ENCODE data around the gene FBXO42. TPM values are rescaled to one million over a fixed set of nuclear protein-coding genes. Genes with fewer than 3 reads are reported as not detected.
A peak's percentile ranks its signal among the peaks of the same experiment; 100 is the strongest.

The FBXO42 gene
- total and polyA plus RNA-seq, 10 donors = 8.6 to 30.2 (median 20.1) TPM

DNA sequence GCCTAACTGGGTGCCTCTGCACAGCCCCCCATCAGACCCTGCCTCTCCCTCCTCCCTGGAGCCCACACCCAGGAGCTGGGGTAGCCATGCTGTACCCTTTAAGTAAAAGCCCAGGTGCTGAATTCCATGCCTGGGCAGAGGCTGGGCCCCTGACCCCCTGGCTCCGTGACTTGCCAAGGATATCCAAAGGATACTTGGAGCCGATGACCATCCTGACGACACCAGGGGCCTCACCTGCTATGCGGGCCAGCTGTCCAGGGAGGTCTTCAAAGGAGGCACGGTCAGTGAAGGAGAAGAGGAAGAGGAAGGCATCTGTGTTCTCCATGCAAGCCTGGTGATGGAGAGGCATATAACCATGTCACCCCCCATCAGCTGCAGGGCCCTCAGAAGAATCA, 120.0 kb downstream of the FBXO42 start:
- Histone ChIP-seq H3K9me3 (peaks cover 0 to 1% (median 0%) of the 10 kb centered on the region in 8 donors), H3K27me3 (replicated peaks in 1 of 7) (peaks cover 0 to 18% (median 10%) of the 10 kb centered on the region in 7 donors), H3K4me3 (no peak overlapping the region), H3K4me1 (peaks cover 2 to 38% (median 22%) of the 10 kb centered on the region in 6 donors), H3K27ac (no peak overlapping the region), H3K36me3 (peaks cover 0 to 29% (median 4%) of the 10 kb centered on the region in 6 donors)
- 82 to 96% (median 94%) methylated on average over 5 of the region's 5 CpGs for WGBS, 5 donors
- peak; percentile 62 for DNase-seq
- TF ChIP-seq POLR2A (IDR thresholded peaks at IDR 0.05) = no peak
- TF ChIP-seq, protein P1, sequence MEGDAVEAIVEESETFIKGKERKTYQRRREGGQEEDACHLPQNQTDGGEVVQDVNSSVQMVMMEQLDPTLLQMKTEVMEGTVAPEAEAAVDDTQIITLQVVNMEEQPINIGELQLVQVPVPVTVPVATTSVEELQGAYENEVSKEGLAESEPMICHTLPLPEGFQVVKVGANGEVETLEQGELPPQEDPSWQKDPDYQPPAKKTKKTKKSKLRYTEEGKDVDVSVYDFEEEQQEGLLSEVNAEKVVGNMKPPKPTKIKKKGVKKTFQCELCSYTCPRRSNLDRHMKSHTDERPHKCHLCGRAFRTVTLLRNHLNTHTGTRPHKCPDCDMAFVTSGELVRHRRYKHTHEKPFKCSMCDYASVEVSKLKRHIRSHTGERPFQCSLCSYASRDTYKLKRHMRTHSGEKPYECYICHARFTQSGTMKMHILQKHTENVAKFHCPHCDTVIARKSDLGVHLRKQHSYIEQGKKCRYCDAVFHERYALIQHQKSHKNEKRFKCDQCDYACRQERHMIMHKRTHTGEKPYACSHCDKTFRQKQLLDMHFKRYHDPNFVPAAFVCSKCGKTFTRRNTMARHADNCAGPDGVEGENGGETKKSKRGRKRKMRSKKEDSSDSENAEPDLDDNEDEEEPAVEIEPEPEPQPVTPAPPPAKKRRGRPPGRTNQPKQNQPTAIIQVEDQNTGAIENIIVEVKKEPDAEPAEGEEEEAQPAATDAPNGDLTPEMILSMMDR (IDR thresholded peaks at IDR 0.05 in 8 of 11, conservative IDR thresholded peaks at IDR 0.05 in 3 of 11) = no peak
- no peak for TF ChIP-seq POLR2AphosphoS5 (IDR thresholded peaks at IDR 0.05)
- intact Hi-C loops (cut with DNase I; ENCODE audit: low total_unique reads) = no loop called here

DNA sequence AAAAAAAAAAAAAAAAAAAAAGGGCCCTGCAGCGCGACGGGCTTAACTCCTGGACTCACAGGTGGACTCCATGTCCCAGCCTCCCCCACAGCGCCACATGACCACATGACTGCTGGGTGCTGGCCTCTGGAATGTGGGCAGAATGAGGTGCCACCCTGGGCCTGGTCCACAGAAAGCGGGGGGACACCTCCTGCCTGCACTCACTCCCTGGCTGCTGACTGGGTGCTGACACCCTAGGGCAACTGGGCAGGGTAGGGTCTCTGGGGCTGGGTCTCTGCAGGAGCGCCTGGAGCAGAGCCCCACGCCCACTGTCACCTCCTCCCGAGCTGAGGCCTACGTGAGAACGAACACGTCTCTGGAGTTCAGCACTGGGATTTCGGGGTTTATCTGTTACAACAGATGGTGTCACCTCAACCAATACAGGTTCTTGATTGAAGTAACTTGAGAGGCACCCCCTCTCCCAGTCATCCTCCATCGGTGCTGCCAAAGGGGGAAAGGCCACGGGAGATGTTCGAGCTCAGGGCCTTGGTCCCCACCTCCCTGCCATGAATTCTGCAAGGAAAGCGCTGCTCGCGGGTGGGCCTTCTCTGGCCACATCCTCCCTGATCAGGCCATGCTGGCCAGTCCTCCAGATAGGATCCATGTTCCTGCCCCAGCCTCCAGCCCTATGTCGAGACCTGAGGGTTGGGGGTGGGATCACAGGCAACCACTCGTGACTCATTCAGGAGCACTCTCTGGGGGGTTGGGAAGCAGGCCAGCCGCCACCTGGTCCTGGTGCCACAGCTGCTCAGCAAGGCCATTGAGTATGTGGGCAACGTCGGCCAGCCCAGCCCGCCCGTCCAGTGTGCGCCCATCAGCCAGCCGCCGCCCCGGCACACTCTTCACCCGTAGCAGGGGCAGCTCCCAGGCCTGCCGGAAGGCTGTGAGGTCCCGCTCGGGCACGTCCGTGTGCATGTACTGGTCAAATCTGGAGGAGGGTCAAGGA, 120.7 kb downstream of the FBXO42 start:
- intact Hi-C loops (cut with DNase I; ENCODE audit: low total_unique reads) = no loop called here
- WGBS, 5 donors = 92 to 96% (median 95%) methylated on average over 24 to 35 of the region's 35 CpGs
- peaks cover 0 to 38% (median 22%) of the 10 kb centered on the region in 6 donors for H3K4me1 ChIP-seq
- peaks cover 0 to 25% (median 17%) of the 10 kb centered on the region in 7 donors for H3K27me3 ChIP-seq (replicated peaks in 1 of 7)
- DNase-seq = peak; percentile 59
- H3K27ac ChIP-seq = no peak overlapping the region
- TF ChIP-seq POLR2A (IDR thresholded peaks at IDR 0.05) = no peak
- TF ChIP-seq, protein P1 (IDR thresholded peaks at IDR 0.05 in 8 of 11, conservative IDR thresholded peaks at IDR 0.05 in 3 of 11) = no peak
- TF ChIP-seq POLR2AphosphoS5 (IDR thresholded peaks at IDR 0.05) = no peak
- H3K4me3 ChIP-seq = no peak overlapping the region
- H3K9me3 ChIP-seq = peaks cover 0 to 8% (median 0%) of the 10 kb centered on the region in 8 donors
- peaks cover 0 to 29% (median 4%) of the 10 kb centered on the region in 6 donors for H3K36me3 ChIP-seq

DNA sequence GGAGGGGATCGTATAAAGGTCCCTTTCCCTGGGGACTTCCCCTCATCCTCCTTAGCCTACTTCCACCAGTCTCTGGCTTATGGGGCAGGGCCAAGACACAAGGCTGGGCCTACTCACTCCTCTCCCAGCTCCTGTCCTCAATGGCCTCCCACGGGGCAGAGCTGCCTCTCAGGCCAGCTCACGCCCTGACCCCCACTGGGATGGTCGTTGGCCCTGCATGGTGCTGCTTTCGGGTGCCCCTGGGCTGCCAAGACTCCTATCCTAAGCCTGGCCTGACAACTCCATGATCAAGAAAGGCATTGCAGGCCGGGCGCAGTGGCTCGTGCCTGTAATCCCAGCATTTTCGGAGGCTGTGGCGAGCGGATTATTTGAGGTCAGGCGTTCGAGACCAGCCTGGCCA, 121.5 kb downstream of the FBXO42 start:
- peaks cover 0 to 34% (median 14%) of the 10 kb centered on the region in 6 donors for H3K4me1 ChIP-seq
- H3K36me3 ChIP-seq = peaks cover 0 to 29% (median 4%) of the 10 kb centered on the region in 6 donors
- TF ChIP-seq POLR2AphosphoS5 (IDR thresholded peaks at IDR 0.05) (no peak), POLR2A (IDR thresholded peaks at IDR 0.05) (no peak)
- WGBS, 5 donors = 87 to 96% (median 92%) methylated on average over 5 to 13 of the region's 13 CpGs
- DNase-seq = peak; percentile 61
- no peak overlapping the region for H3K27ac ChIP-seq
- intact Hi-C loops (cut with DNase I; ENCODE audit: low total_unique reads) = no loop called here
- peaks cover 0 to 16% (median 0%) of the 10 kb centered on the region in 8 donors for H3K9me3 ChIP-seq
- no peak overlapping the region for H3K4me3 ChIP-seq
- H3K27me3 ChIP-seq (replicated peaks in 1 of 7) = peaks cover 0 to 34% (median 19%) of the 10 kb centered on the region in 7 donors

DNA sequence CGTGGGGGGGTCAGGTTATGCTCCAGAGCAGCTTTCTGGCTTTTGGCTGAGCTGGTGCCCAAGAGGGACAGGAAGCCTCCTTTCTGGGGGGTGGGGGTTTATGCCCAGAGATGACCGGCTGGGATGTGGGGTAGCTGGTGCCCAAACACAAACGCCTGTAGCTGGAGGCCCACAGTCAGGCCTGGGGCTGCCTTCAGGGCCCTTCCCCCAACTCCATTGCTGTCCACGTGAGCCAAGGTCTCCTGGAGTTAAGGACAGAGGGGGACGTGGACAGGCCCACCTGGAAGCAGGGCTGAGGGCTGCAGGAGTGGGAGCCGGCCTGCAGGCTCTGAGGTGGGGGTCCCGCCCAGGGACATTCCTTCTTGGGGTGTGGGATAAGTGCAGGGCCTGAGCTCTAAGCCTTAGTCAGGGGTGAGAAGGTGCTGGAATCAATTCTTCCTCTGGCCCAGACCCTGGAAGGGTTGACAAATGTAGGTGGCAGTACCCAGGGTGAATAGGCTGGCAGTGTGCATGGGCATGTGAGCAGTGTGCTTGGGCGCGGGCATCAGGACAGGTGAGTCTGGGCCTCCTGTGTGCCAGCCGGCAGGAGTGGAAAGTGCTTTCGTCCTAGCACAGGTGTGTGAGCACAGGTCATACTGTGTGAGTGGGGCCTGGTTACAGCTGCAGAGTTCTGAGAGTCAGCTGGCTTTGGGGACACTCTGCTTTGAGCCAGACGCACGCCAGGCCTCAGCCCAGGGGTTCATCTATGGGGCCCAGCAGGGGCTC, 122.1 kb downstream of the FBXO42 start:
- peak; percentile 58 for DNase-seq
- Histone ChIP-seq H3K27me3 (replicated peaks in 1 of 7) (peaks cover 0 to 40% (median 19%) of the 10 kb centered on the region in 7 donors), H3K27ac (no peak overlapping the region), H3K36me3 (peaks cover 0 to 29% (median 4%) of the 10 kb centered on the region in 6 donors), H3K4me1 (peaks cover 0 to 29% (median 13%) of the 10 kb centered on the region in 6 donors), H3K4me3 (no peak overlapping the region), H3K9me3 (peaks cover 0 to 16% (median 0%) of the 10 kb centered on the region in 8 donors)
- WGBS, 5 donors = 80 to 88% (median 84%) methylated on average over 11 to 13 of the region's 13 CpGs
- intact Hi-C loops (cut with DNase I; ENCODE audit: low total_unique reads) = no loop called here
- TF ChIP-seq POLR2AphosphoS5 (IDR thresholded peaks at IDR 0.05) (no peak), POLR2A (IDR thresholded peaks at IDR 0.05) (no peak)
- TF ChIP-seq, protein P1 (IDR thresholded peaks at IDR 0.05 in 8 of 11, conservative IDR thresholded peaks at IDR 0.05 in 3 of 11) = no peak

Measured in spleen (tissue), 11 donors.